Measurements from ENCODE around the gene MAGEF1.

DNA sequence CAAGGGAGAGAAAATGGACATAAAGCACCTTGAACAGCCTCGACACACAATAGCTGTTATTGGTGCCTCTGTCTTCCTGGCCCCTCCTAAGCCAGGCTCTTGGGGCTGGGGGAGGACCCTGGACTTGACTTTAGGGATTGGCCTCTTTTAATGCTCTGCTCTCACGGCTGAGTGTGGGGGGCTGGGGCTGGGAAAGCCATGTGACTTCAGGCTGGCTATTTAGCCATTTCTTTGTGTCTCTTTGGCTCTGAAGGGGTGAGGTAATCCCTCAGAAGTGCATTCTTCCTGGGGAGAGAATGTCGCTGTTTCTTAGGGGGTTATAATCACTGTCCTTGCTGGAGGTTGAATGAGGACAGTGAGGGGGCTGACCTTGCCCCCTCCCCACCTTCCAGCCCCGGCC, 26.2 kb downstream of the MAGEF1 start:
- TF ChIP-seq, protein P1, sequence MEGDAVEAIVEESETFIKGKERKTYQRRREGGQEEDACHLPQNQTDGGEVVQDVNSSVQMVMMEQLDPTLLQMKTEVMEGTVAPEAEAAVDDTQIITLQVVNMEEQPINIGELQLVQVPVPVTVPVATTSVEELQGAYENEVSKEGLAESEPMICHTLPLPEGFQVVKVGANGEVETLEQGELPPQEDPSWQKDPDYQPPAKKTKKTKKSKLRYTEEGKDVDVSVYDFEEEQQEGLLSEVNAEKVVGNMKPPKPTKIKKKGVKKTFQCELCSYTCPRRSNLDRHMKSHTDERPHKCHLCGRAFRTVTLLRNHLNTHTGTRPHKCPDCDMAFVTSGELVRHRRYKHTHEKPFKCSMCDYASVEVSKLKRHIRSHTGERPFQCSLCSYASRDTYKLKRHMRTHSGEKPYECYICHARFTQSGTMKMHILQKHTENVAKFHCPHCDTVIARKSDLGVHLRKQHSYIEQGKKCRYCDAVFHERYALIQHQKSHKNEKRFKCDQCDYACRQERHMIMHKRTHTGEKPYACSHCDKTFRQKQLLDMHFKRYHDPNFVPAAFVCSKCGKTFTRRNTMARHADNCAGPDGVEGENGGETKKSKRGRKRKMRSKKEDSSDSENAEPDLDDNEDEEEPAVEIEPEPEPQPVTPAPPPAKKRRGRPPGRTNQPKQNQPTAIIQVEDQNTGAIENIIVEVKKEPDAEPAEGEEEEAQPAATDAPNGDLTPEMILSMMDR (IDR thresholded peaks at IDR 0.05), result no peak
- TF ChIP-seq POLR2A (IDR thresholded peaks at IDR 0.05) (no peak), POLR2AphosphoS5 (IDR thresholded peaks at IDR 0.05) (no peak)
